H9 (cell line): ENCODE measurements around the gene CD80. TPM values are rescaled to one million over a fixed set of nuclear protein-coding genes. Genes with fewer than 3 reads are reported as not detected.
A peak's percentile ranks its signal among the peaks of the same experiment; 100 is the strongest.

Source experiments
- DNase-seq: peaks from one replicate; pipeline ENCODE4 v3.0.0-alpha.2; 2017
- H2AFZ ChIP-seq: one replicate; pipeline ENCODE4 v1.6.1; 2013; ENCODE audit warnings: mild to moderate bottlenecking, low read length, control low read depth, moderate library complexity
- H2AK5ac ChIP-seq: 2 replicates; pipeline ENCODE4 v1.6.1; 2013; ENCODE audit warnings: low read length, control low read depth, mixed read lengths; ENCODE audit not compliant: insufficient read length
- H2BK120ac ChIP-seq: one replicate; pipeline ENCODE4 v1.6.1; 2013; ENCODE audit warnings: low read depth, mild to moderate bottlenecking, low read length, control low read depth, inconsistent platforms; ENCODE audit not compliant: poor library complexity, severe bottlenecking
- H2BK12ac ChIP-seq: 2 replicates; pipeline ENCODE4 v1.6.1; 2013; ENCODE audit warnings: low read length, control low read depth, mixed read lengths, low read depth; ENCODE audit not compliant: insufficient read length
- H2BK15ac ChIP-seq: 2 replicates; pipeline ENCODE4 v1.6.1; 2013; ENCODE audit warnings: low read depth, low read length, control low read depth
- H2BK20ac ChIP-seq: one replicate; pipeline ENCODE4 v1.6.1; 2013; ENCODE audit warnings: low read depth, mild to moderate bottlenecking, low read length, control low read depth, inconsistent platforms; ENCODE audit not compliant: poor library complexity, severe bottlenecking
- H2BK5ac ChIP-seq: 2 replicates; pipeline ENCODE4 v1.6.1; 2013; ENCODE audit warnings: low read length, control low read depth, mixed read lengths; ENCODE audit not compliant: insufficient read length
- H3K14ac ChIP-seq: 2 replicates; pipeline ENCODE4 v1.6.1; 2013; ENCODE audit warnings: low read length, control low read depth; ENCODE audit not compliant: insufficient read depth
- H3K18ac ChIP-seq: 2 replicates; pipeline ENCODE4 v1.6.1; 2013; ENCODE audit warnings: low read depth, mild to moderate bottlenecking, mixed read lengths, low read length, control low read depth; ENCODE audit not compliant: insufficient read length
- H3K23ac ChIP-seq: 2 replicates; pipeline ENCODE4 v1.6.1; 2013; ENCODE audit warnings: low read length, control low read depth, mixed read lengths, low read depth; ENCODE audit not compliant: insufficient read length
- H3K23me2 ChIP-seq: 2 replicates; pipeline ENCODE4 v1.6.1; 2013; ENCODE audit warnings: low read depth, mild to moderate bottlenecking, mixed read lengths, low read length, control low read depth; ENCODE audit not compliant: insufficient read length, poor library complexity, severe bottlenecking
- H3K27ac ChIP-seq: 2 replicates; pipeline ENCODE4 v1.5.1; 2013; ENCODE audit warnings: low read length, control low read depth, mixed read lengths, low read depth; ENCODE audit not compliant: insufficient read length
- H3K27me3 ChIP-seq: 2 replicates; pipeline ENCODE4 v1.6.1; 2013; ENCODE audit warnings: low read length, control low read depth, inconsistent platforms; ENCODE audit not compliant: insufficient read depth
- H3K4ac ChIP-seq: 2 replicates; pipeline ENCODE4 v1.6.1; 2013; ENCODE audit warnings: low read depth, mild to moderate bottlenecking, control low read depth, inconsistent platforms, low read length, moderate library complexity
- H3K4me1 ChIP-seq: 2 replicates; pipeline ENCODE4 v1.6.1; 2013; ENCODE audit warnings: low read length, control low read depth, inconsistent platforms; ENCODE audit not compliant: insufficient read depth
- H3K4me2 ChIP-seq: 2 replicates; pipeline ENCODE4 v1.6.1; 2013; ENCODE audit warnings: low read length, control low read depth, mixed read lengths; ENCODE audit not compliant: insufficient read length, insufficient read depth
- H3K56ac ChIP-seq: 2 replicates; pipeline ENCODE4 v1.6.1; 2013; ENCODE audit warnings: low read depth, mild to moderate bottlenecking, mixed read lengths, low read length, control low read depth; ENCODE audit not compliant: insufficient read length
- H3K79me1 ChIP-seq: 2 replicates; pipeline ENCODE4 v1.6.1; 2013; ENCODE audit warnings: low read depth, mild to moderate bottlenecking, moderate library complexity, low read length, control low read depth, inconsistent platforms; ENCODE audit not compliant: insufficient read depth, poor library complexity, severe bottlenecking
- H3K79me2 ChIP-seq: 2 replicates; pipeline ENCODE4 v1.6.1; 2013; ENCODE audit warnings: low read length, control low read depth, inconsistent platforms; ENCODE audit not compliant: insufficient read depth
- H3K9ac ChIP-seq: 2 replicates; pipeline ENCODE4 v1.6.1; 2013; ENCODE audit warnings: low read length, control low read depth, mixed read lengths; ENCODE audit not compliant: insufficient read length; ENCODE audit errors: extremely low read depth
- H3K9me3 ChIP-seq: one replicate; pipeline ENCODE4 v1.6.1; 2013; ENCODE audit warnings: low read depth, low read length, inconsistent platforms; ENCODE audit not compliant: control insufficient read depth
- H3T11ph ChIP-seq: one replicate; pipeline ENCODE4 v1.6.1; 2013; ENCODE audit warnings: mild to moderate bottlenecking, low read length, control low read depth, inconsistent platforms
- H4K20me1 ChIP-seq: one replicate; pipeline ENCODE4 v1.6.1; 2013; ENCODE audit not compliant: control insufficient read depth, insufficient read length, insufficient read depth
- H4K5ac ChIP-seq: 2 replicates; pipeline ENCODE4 v1.6.1; 2013; ENCODE audit warnings: low read depth, mild to moderate bottlenecking, mixed read lengths, low read length, control low read depth; ENCODE audit not compliant: insufficient read length
- H4K8ac ChIP-seq: replicated peaks from 2 replicates; pipeline ENCODE4 v1.6.1; 2013; ENCODE audit warnings: low read length, control low read depth, mixed read lengths, low read depth; ENCODE audit not compliant: insufficient read length
- H4K91ac ChIP-seq: 2 replicates; pipeline ENCODE4 v1.6.1; 2013; ENCODE audit warnings: low read depth, mild to moderate bottlenecking, moderate library complexity, mixed read lengths, low read length, control low read depth; ENCODE audit not compliant: insufficient read length
- H3K27ac Mint-ChIP-seq, 3 experiments: 2 replicates in 2 of 3; 3 replicates in 1 of 3; pipeline ENCODE4 v1.8.0; 2020 to 2021; ENCODE audit warnings: mixed read lengths in 3 of 3, mild to moderate bottlenecking in 1 of 3, moderate library complexity in 1 of 3
- H3K27me3 Mint-ChIP-seq: 2 replicates; pipeline ENCODE4 v1.8.0; 2021; ENCODE audit warnings: low read depth, mild to moderate bottlenecking, moderate library complexity, mixed read lengths
- H3K36me3 Mint-ChIP-seq, 3 experiments: 2 replicates in 2 of 3; 3 replicates in 1 of 3; pipeline ENCODE4 v1.8.0; 2020 to 2021; ENCODE audit warnings: low read depth in 3 of 3, mixed read lengths in 3 of 3; ENCODE audit not compliant: insufficient read depth in 1 of 3
- H3K4me1 Mint-ChIP-seq, 2 experiments: 2 replicates each; pipeline ENCODE4 v1.8.0; 2020; ENCODE audit warnings: mixed read lengths in 2 of 2
- H3K4me3 Mint-ChIP-seq, 2 experiments: 2 replicates in 1 of 2; 3 replicates in 1 of 2; pipeline ENCODE4 v1.8.0; 2020 to 2021; ENCODE audit warnings: mild to moderate bottlenecking in 2 of 2, mixed read lengths in 2 of 2, moderate library complexity in 1 of 2
- H3K9me3 Mint-ChIP-seq, 2 experiments: 2 replicates in 1 of 2; 3 replicates in 1 of 2; pipeline ENCODE4 v1.8.0; 2020; ENCODE audit warnings: mild to moderate bottlenecking in 2 of 2, mixed read lengths in 2 of 2, moderate library complexity in 1 of 2
- WGBS: extraction: QIAGEN DNeasy Blood & Tissue Kit; methylation state at CpG from one replicate; pipeline ENCODE4 v1.1.7; 2013; ENCODE audit warnings: missing lambda C conversion rate, low lambda C conversion rate, mixed read lengths; ENCODE audit not compliant: insufficient read length; ENCODE audit errors: extremely low coverage; 5-methylcytosine and 5-hydroxymethylcytosine counted together
- total RNA-seq: library from RNA; stranded (reverse); gene quantifications from 2 replicates; pipeline ENCODE4 v1.2.1, GENCODE V29; 2021
- TF ChIP-seq, protein P1 (sequence below): fragments of 200-600 bp; sonication (generic); conservative IDR thresholded peaks from 3 replicates; pipeline ENCODE4 v1.8.0; 2021; ENCODE audit warnings: antibody characterized with exemption, mild to moderate bottlenecking

The CD80 gene
- total RNA-seq, 1 experiment from 2014 or later, result not detected

DNA sequence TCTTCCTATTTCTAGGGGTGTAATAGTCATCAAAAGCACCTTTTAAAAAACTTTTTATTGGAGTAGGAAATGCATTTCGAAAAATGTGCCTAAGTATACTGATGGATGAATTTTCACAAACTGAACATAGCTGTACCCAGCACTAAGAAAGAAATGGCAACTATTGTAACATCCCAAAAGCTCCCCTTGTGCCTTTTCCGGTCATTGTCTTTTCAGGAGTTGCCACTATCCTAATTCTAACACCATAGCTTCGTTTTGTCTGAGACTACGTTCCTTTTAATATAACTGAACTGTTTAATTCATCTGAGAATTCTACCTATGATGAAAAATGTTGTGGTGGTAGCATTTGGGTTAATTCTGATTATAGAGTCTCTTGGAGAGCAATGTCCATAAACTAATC is 59.1 kb downstream of the CD80 start:
- Histone ChIP-seq H3K27me3 (no peaks in the 10 kb centered on the region), H4K20me1 (no peaks in the 10 kb centered on the region), H3K23ac (no peak overlapping the region), H3K18ac (no peak overlapping the region), H3K79me1 (no peaks in the 10 kb centered on the region), H3K23me2 (peaks cover 3% of the 10 kb centered on the region), H4K8ac (no peak overlapping the region), H4K91ac (no peak overlapping the region), H3K9ac (no peak overlapping the region), H2AK5ac (no peak overlapping the region), H3K79me2 (no peaks in the 10 kb centered on the region; the same call in 1 of the 2 replicates), H4K5ac (no peak overlapping the region), H2BK120ac (no peak overlapping the region), H3T11ph (no peak overlapping the region), H3K27ac (no peak overlapping the region), H2BK12ac (no peak overlapping the region), H3K4me2 (peak overlapping the region; percentile 70), H2BK5ac (no peak overlapping the region), H2AFZ (no peak overlapping the region), H2BK20ac (no peak overlapping the region), H3K56ac (no peak overlapping the region), H3K9me3 (no peaks in the 10 kb centered on the region), H3K4ac (no peak overlapping the region), H3K14ac (no peak overlapping the region), H3K4me1 (no peaks in the 10 kb centered on the region), H2BK15ac (no peak overlapping the region)
- no peaks in the 10 kb centered on the region; the same call in 1 of the 2 replicates for H3K27me3 Mint-ChIP-seq
- peaks cover 18% of the 10 kb centered on the region in 2 experiments for H3K4me1 Mint-ChIP-seq
- no CpG with 5 or more reads among the region's 4 CpGs for WGBS
- peak overlapping the region; percentile 99 for H3K4me3 Mint-ChIP-seq
- peaks cover 6 to 29% (median 17%) of the 10 kb centered on the region in 3 experiments; a peak in 6 of 7 replicates for H3K36me3 Mint-ChIP-seq
- H3K27ac Mint-ChIP-seq, result no peak overlapping the region
- TF ChIP-seq, protein P1, sequence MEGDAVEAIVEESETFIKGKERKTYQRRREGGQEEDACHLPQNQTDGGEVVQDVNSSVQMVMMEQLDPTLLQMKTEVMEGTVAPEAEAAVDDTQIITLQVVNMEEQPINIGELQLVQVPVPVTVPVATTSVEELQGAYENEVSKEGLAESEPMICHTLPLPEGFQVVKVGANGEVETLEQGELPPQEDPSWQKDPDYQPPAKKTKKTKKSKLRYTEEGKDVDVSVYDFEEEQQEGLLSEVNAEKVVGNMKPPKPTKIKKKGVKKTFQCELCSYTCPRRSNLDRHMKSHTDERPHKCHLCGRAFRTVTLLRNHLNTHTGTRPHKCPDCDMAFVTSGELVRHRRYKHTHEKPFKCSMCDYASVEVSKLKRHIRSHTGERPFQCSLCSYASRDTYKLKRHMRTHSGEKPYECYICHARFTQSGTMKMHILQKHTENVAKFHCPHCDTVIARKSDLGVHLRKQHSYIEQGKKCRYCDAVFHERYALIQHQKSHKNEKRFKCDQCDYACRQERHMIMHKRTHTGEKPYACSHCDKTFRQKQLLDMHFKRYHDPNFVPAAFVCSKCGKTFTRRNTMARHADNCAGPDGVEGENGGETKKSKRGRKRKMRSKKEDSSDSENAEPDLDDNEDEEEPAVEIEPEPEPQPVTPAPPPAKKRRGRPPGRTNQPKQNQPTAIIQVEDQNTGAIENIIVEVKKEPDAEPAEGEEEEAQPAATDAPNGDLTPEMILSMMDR, result no peak
- DNase-seq, result no peak
- no peaks in the 10 kb centered on the region for H3K9me3 Mint-ChIP-seq
